GM10248 (cell line): ENCODE data around the gene TGFBR3.
A peak's percentile ranks its signal among the peaks of the same experiment; 100 is the strongest.

Experiments used
- CTCF ChIA-PET: fragments of 300-600 bp; sonication (Branson Sonifier 250); formaldehyde crosslinking; extraction: SDS; loops from one replicate; lab custom pipeline; 2021; ENCODE audit warnings: antibody characterized with exemption; lab: Yijun Ruan, JAX
- POLR2A ChIA-PET: fragments of 350-650 bp; sonication (Branson Sonifier 250); formaldehyde crosslinking; extraction: SDS; loops from one replicate; lab custom pipeline; 2020; ENCODE audit warnings: antibody characterized with exemption; lab: Yijun Ruan, JAX
- DNase-seq: peaks from one replicate; pipeline ENCODE4 v3.0.0; 2012; ENCODE audit errors: extremely low spot score
- CTCF ChIP-seq: IDR thresholded peaks from 2 replicates; pipeline ENCODE4 v1.5.1; 2012; ENCODE audit warnings: mild to moderate bottlenecking, low read depth; ENCODE audit errors: extremely low read depth, missing control alignments, control extremely low read depth

The TGFBR3 gene

GRCh38 chr1:91806769-91807700, 78.9 kb downstream of the TGFBR3 start:
- DNase-seq, result no peak
- CTCF ChIA-PET, result interaction anchor here (0.7 to 1.8 kb wide), 5 partner anchors 9 to 16 kb away, joined by 3 to 6 read pairs (median 4); no protein-coding TSS in a partner anchor
- TF ChIP-seq CTCF, result no peak
- POLR2A ChIA-PET, result no interaction called here

- POLR2A ChIA-PET, result no interaction called here
- no peak for DNase-seq
- TF ChIP-seq CTCF, result no peak
- CTCF ChIA-PET, result interaction anchor here (0.7 to 1.8 kb wide), 7 partner anchors 8 to 75 kb away, joined by 3 to 6 read pairs (median 4); no protein-coding TSS in a partner anchor
These were observed 79.7 kb downstream of the TGFBR3 start for GRCh38 chr1:91806181-91806768.

GRCh38 chr1:91805311-91805801, 80.6 kb downstream of the TGFBR3 start:
- peak; percentile 6 for TF ChIP-seq CTCF
- CTCF ChIA-PET, result interaction anchor here (1.0 to 1.4 kb wide), 4 partner anchors 12 to 76 kb away, joined by 3 to 6 read pairs (median 4); no protein-coding TSS in a partner anchor
- no peak for DNase-seq
- POLR2A ChIA-PET, result no interaction called here

- peak; percentile 18 for DNase-seq
- CTCF ChIA-PET, result interaction anchor here (0.7 to 1.4 kb wide), 3 partner anchors 9 to 13 kb away, joined by 3 to 6 read pairs (median 3); no protein-coding TSS in a partner anchor
- TF ChIP-seq CTCF, result no peak
- POLR2A ChIA-PET, result interaction anchor here (1.2 kb wide), 1 partner anchor 26 kb away, joined by 3 read pairs; no protein-coding TSS in a partner anchor
These were observed 81.4 kb downstream of the TGFBR3 start for GRCh38 chr1:91804546-91805023.

- POLR2A ChIA-PET, result interaction anchor here (1.2 kb wide), 1 partner anchor 26 kb away, joined by 3 read pairs; no protein-coding TSS in a partner anchor
- CTCF ChIA-PET, result interaction anchor here (0.7 to 1.4 kb wide), 3 partner anchors 10 to 13 kb away, joined by 3 to 6 read pairs (median 3); no protein-coding TSS in a partner anchor
- peak; percentile 67 for DNase-seq
- TF ChIP-seq CTCF, result no peak
These were observed 82.0 kb downstream of the TGFBR3 start for GRCh38 chr1:91803847-91804545.
